GM18909 (cell line): ENCODE measurements around the gene MRGPRX2.

ENCODE experiments used
- ATAC-seq: cut with Tn5 transposase; IDR thresholded peaks from one replicate; pipeline ENCODE4 v1.9.1; 2021; ENCODE audit warnings: mild to moderate bottlenecking; ENCODE audit not compliant: unreplicated experiment, poor library complexity

The MRGPRX2 gene

DNA sequence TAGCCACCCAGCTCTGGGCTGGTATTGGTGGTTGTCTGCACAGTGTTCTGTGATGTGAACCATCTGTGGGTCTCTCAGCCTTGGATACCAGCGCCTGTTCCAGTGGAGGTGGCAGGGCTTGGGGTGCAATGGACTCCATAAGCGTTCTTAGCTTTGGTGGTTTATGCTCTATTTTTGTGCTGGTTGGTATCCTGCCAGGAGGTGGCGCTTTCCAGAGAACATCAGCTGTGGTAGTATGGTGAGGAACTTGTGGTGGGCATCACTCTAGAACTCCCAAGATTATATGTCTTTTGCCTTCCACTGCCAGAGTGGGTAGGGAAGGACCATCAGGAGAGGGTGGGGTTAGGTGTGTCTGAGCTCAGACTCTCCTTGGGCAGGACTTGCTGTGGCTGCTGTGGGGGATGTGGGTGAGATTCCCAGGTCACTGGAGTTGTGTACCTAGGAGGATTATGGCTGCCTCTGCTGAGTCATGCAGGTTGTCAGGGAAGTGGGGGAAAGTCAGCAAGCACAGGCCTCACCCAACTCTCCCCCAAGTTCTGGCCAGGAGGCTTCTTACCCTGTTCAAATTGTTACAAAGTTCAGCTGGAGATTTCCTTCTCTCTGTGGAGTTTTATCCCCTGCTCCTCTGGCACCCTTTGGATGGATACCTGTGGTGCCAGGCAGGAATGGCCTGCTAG, 47.2 kb downstream of the MRGPRX2 start:
- no peak for ATAC-seq

DNA sequence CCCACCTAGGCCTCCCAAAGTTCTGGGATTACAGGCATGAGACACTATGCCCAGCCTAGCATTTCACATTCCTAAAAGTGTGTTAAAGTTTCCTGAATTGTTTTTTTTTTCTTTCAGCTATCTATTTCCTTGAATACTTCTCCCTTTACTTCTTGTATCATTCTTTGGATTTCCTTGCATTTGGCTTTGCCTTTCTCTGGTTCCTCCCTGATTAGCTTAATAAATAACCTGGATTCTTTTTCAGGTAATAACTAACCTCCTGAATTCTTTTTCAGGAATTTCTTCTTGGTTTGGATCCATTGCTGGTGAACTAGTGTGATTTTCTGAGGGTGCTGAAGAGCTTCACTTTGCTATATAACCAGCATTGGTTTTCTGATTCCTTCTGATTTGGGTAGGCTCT, 47.9 kb downstream of the MRGPRX2 start:
- no peak for ATAC-seq
